Peyer's patch (tissue), 4 donors: ENCODE measurements around the gene CSNK1G1.

Experiments used
- POLR2A ChIP-seq, 2 donors: fragments of 450-650 bp; IDR thresholded peaks; one replicate each; pipeline ENCODE4 v1.5.1; 2017; ENCODE audit warnings: antibody characterized with exemption in 2 of 2, mild to moderate bottlenecking in 2 of 2, moderate library complexity in 2 of 2
- TF ChIP-seq, protein P1 (sequence below), 6 experiments: fragments of 450-650 bp in 4 of 6; fragments of 200-600 bp in 2 of 6; sonication (generic) in 1 of 6; IDR thresholded peaks; one replicate each; pipeline ENCODE4 v1.5.1; 2017 to 2019; ENCODE audit warnings: antibody characterized with exemption in 6 of 6, mild to moderate bottlenecking in 3 of 6, moderate library complexity in 1 of 6

DNA sequence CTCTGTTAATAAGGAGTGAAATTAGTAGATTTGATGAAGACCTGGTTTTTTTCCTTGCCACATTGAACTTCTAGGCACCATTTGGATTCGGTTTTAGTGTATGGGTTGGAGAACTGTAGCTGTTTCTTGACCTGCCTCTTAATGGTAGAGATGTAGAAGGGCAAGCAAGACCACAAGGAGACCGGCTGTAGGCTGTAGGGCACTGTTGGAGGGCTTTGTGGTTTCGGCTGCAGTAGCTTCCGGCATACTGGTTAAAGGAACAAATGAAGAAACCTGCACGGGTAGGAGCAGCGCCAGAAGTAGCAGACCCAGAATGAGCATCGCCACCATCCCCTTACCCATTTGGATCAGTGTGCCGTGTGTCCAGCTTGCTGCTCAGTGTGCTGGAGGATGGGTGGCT, 17.4 kb upstream of the CSNK1G1 start:
- TF ChIP-seq POLR2A (IDR thresholded peaks at IDR 0.05): no peak
- TF ChIP-seq, protein P1, sequence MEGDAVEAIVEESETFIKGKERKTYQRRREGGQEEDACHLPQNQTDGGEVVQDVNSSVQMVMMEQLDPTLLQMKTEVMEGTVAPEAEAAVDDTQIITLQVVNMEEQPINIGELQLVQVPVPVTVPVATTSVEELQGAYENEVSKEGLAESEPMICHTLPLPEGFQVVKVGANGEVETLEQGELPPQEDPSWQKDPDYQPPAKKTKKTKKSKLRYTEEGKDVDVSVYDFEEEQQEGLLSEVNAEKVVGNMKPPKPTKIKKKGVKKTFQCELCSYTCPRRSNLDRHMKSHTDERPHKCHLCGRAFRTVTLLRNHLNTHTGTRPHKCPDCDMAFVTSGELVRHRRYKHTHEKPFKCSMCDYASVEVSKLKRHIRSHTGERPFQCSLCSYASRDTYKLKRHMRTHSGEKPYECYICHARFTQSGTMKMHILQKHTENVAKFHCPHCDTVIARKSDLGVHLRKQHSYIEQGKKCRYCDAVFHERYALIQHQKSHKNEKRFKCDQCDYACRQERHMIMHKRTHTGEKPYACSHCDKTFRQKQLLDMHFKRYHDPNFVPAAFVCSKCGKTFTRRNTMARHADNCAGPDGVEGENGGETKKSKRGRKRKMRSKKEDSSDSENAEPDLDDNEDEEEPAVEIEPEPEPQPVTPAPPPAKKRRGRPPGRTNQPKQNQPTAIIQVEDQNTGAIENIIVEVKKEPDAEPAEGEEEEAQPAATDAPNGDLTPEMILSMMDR (IDR thresholded peaks at IDR 0.05): no peak
